Measurements from ENCODE around the gene GZMM. TPM values are rescaled to one million over a fixed set of nuclear protein-coding genes. Genes with fewer than 3 reads are reported as not detected.
A peak's percentile ranks its signal among the peaks of the same experiment; 100 is the strongest.

The GZMM gene
- total RNA-seq, 1 donor from 2014 or later, result not detected

- Histone ChIP-seq H3K27ac (no peak overlapping the region), H3K4me3 (no peak overlapping the region), H3F3A (ENCODE audit: low read depth) (peaks cover 15% of the 10 kb centered on the region), H3K4me1 (peaks cover 13% of the 10 kb centered on the region), H3K4me2 (no peak overlapping the region), H2AFZ (replicated peaks) (no peak overlapping the region), H3K9ac (no peak overlapping the region), H3K36me3 (no peaks in the 10 kb centered on the region), H3K9me3 (ENCODE audit: low read depth) (no peaks in the 10 kb centered on the region), H3K79me2 (ENCODE audit: low read depth) (no peaks in the 10 kb centered on the region), H3K27me3 (peaks cover 53% of the 10 kb centered on the region), H4K20me1 (ENCODE audit: low read depth) (peaks cover 60% of the 10 kb centered on the region)
- Mint-ChIP-seq H3K4me3 (no peak overlapping the region), H3K9me3 (peaks cover 4% of the 10 kb centered on the region), H3K4me1 (peaks cover 3% of the 10 kb centered on the region), H3K36me3 (no peaks in the 10 kb centered on the region), H3K27ac (no peak overlapping the region), H3K27me3 (ENCODE audit: insufficient read depth, low read depth) (peaks cover 33% of the 10 kb centered on the region)
- TF ChIP-seq CTCF (IDR thresholded peaks at IDR 0.05), result no peak
- no peak for TF ChIP-seq EZH2 (IDR thresholded peaks at IDR 0.05)
- TF ChIP-seq EZH2phosphoT487 (IDR thresholded peaks at IDR 0.05), result no peak
- no peak for DNase-seq (ENCODE audit: low spot score)
Measured at GRCh38 chr19:594265-594870, 50.5 kb downstream of the GZMM start.

- peaks cover 55% of the 10 kb centered on the region for H4K20me1 ChIP-seq (ENCODE audit: low read depth)
- H3F3A ChIP-seq (ENCODE audit: low read depth), result peaks cover 14% of the 10 kb centered on the region
- no peaks in the 10 kb centered on the region for H3K9me3 ChIP-seq (ENCODE audit: low read depth)
- no peaks in the 10 kb centered on the region for H3K36me3 ChIP-seq
- no peak overlapping the region for H2AFZ ChIP-seq (replicated peaks)
- H3K4me2 ChIP-seq, result peak overlapping the region; percentile 70
- Mint-ChIP-seq H3K27ac (no peak overlapping the region), H3K4me3 (no peak overlapping the region), H3K4me1 (peaks cover 3% of the 10 kb centered on the region), H3K27me3 (ENCODE audit: insufficient read depth, low read depth) (peaks cover 36% of the 10 kb centered on the region), H3K36me3 (no peaks in the 10 kb centered on the region), H3K9me3 (peaks cover 4% of the 10 kb centered on the region)
- H3K27me3 ChIP-seq, result peaks cover 46% of the 10 kb centered on the region
- DNase-seq (ENCODE audit: low spot score), result peak; percentile 88
- H3K27ac ChIP-seq, result no peak overlapping the region
- H3K4me1 ChIP-seq, result peaks cover 13% of the 10 kb centered on the region
- H3K4me3 ChIP-seq, result no peak overlapping the region
- no peak overlapping the region for H3K9ac ChIP-seq
- no peaks in the 10 kb centered on the region for H3K79me2 ChIP-seq (ENCODE audit: low read depth)
- no peak for TF ChIP-seq CTCF (IDR thresholded peaks at IDR 0.05)
- peak; percentile 73 for TF ChIP-seq EZH2phosphoT487 (IDR thresholded peaks at IDR 0.05)
Measured at GRCh38 chr19:595326-596262, 51.7 kb downstream of the GZMM start.

GRCh38 chr19:596263-596655, 52.4 kb downstream of the GZMM start:
- Mint-ChIP-seq H3K4me3 (no peak overlapping the region), H3K27ac (no peak overlapping the region), H3K27me3 (ENCODE audit: insufficient read depth, low read depth) (peaks cover 33% of the 10 kb centered on the region), H3K36me3 (no peaks in the 10 kb centered on the region), H3K9me3 (peaks cover 9% of the 10 kb centered on the region), H3K4me1 (peaks cover 2% of the 10 kb centered on the region)
- TF ChIP-seq CTCF (IDR thresholded peaks at IDR 0.05) (no peak), EZH2 (IDR thresholded peaks at IDR 0.05) (no peak)
- Histone ChIP-seq H2AFZ (replicated peaks) (no peak overlapping the region), H3K9ac (no peak overlapping the region), H3K36me3 (no peaks in the 10 kb centered on the region), H3K4me1 (peaks cover 13% of the 10 kb centered on the region), H3F3A (ENCODE audit: low read depth) (peaks cover 14% of the 10 kb centered on the region), H3K4me2 (peak overlapping the region; percentile 70), H3K27ac (no peak overlapping the region), H3K27me3 (peaks cover 39% of the 10 kb centered on the region), H4K20me1 (ENCODE audit: low read depth) (peaks cover 49% of the 10 kb centered on the region), H3K9me3 (ENCODE audit: low read depth) (no peaks in the 10 kb centered on the region), H3K4me3 (no peak overlapping the region), H3K79me2 (ENCODE audit: low read depth) (no peaks in the 10 kb centered on the region)
- no peak for DNase-seq (ENCODE audit: low spot score)

All from neural progenitor cell (in vitro differentiated cells).